Endothelial cell of umbilical vein (primary cell): ENCODE data around the gene ERCC1. TPM values are rescaled to one million over a fixed set of nuclear protein-coding genes. Genes with fewer than 3 reads are reported as not detected.

Experiments
- BruUV-seq: library from RNA; stranded (reverse); fragments of 400-500 nt; replicated peaks from 2 replicates; lab custom pipeline; 2021; lab: Mats Ljungman, UMichigan
- CTCF ChIA-PET: fragments of 300-600, 350-600 bp; sonication (Branson Sonifier 250); formaldehyde crosslinking; loops from one replicate; lab custom pipeline; 2021; ENCODE audit warnings: antibody characterized with exemption, inconsistent platforms; lab: Charles Lee
- POLR2A ChIA-PET: fragments of 300-600, 350-600 bp; sonication (Branson Sonifier 250); formaldehyde crosslinking; loops from one replicate; lab custom pipeline; 2021; ENCODE audit warnings: antibody characterized with exemption, inconsistent platforms; lab: Charles Lee
- DNase-seq: peaks from one replicate; pipeline ENCODE4 v3.0.0-alpha.2; 2011; ENCODE audit warnings: low read depth, low spot score
- FAIRE-seq: peaks from 2 replicates; lab custom pipeline; 2011; peaks lifted over from hg19 to GRCh38; lab: Jason Lieb, UNC
- H2AFZ ChIP-seq: 2 replicates; pipeline ENCODE4 v1.6.0; 2012; ENCODE audit warnings: low read depth, low read length, control low read depth, inconsistent platforms
- H3K27ac ChIP-seq: 2 replicates; pipeline ENCODE4 v1.5.1; 2011; ENCODE audit warnings: low read depth, mild to moderate bottlenecking, control low read depth, low read length, moderate library complexity; ENCODE audit not compliant: insufficient read depth
- H3K27me3 ChIP-seq, 2 experiments: 2 replicates each; pipeline versions ENCODE4 v1.6.0 to v1.6.1; 2011; ENCODE audit warnings: low read length in 2 of 2, mixed read lengths in 1 of 2; ENCODE audit not compliant: control insufficient read depth in 2 of 2, insufficient read depth in 2 of 2
- H3K36me3 ChIP-seq, 2 experiments: 2 replicates in 1 of 2; 3 replicates in 1 of 2; pipeline ENCODE4 v1.5.1; 2011; ENCODE audit warnings: low read length in 2 of 2, mild to moderate bottlenecking in 1 of 2, moderate library complexity in 1 of 2; ENCODE audit not compliant: control insufficient read depth in 2 of 2, insufficient read depth in 2 of 2; ENCODE audit errors: extremely low read depth in 1 of 2
- H3K4me1 ChIP-seq: 3 replicates; pipeline ENCODE4 v1.5.1; 2011; ENCODE audit warnings: mild to moderate bottlenecking, low read length; ENCODE audit not compliant: control insufficient read depth, insufficient read depth; ENCODE audit errors: extremely low read depth
- H3K4me2 ChIP-seq: 2 replicates; pipeline ENCODE4 v1.6.1; 2011; ENCODE audit warnings: low read length, control low read depth, mixed read lengths; ENCODE audit not compliant: insufficient read depth
- H3K4me3 ChIP-seq, 3 experiments: fragments of 200-600 bp in 1 of 3; sonication (generic), shearing (Covaris generic) in 1 of 3; replicated peaks in 1 of 3; 2 replicates each; pipeline ENCODE4 v1.5.1; 2011 to 2016; ENCODE audit warnings: control low read depth in 3 of 3, low read length in 3 of 3, mild to moderate bottlenecking in 2 of 3, inconsistent platforms in 1 of 3, low read depth in 1 of 3, moderate library complexity in 1 of 3; ENCODE audit not compliant: insufficient read depth in 1 of 3
- H3K79me2 ChIP-seq: 2 replicates; pipeline ENCODE4 v1.6.0; 2012; ENCODE audit warnings: low read length, inconsistent platforms; ENCODE audit not compliant: control insufficient read depth, insufficient read depth
- H3K9ac ChIP-seq: replicated peaks from 2 replicates; pipeline ENCODE3; 2011; ENCODE audit warnings: low read length, control low read depth; ENCODE audit not compliant: insufficient read depth; ENCODE audit errors: extremely low read depth
- H3K9me1 ChIP-seq: replicated peaks from 3 replicates; pipeline ENCODE4 v1.6.0; 2011; ENCODE audit warnings: mild to moderate bottlenecking, low read length; ENCODE audit not compliant: control insufficient read depth, insufficient read depth; ENCODE audit errors: extremely low read depth
- H3K9me3 ChIP-seq: replicated peaks from 2 replicates; pipeline ENCODE4 v1.5.1; 2012; ENCODE audit warnings: low read length, inconsistent platforms; ENCODE audit not compliant: control insufficient read depth, insufficient read depth
- H4K20me1 ChIP-seq: replicated peaks from 2 replicates; pipeline ENCODE3; 2011; ENCODE audit warnings: mild to moderate bottlenecking, low read length; ENCODE audit not compliant: control insufficient read depth, insufficient read depth; ENCODE audit errors: extremely low read depth
- CTCF ChIP-seq, 2 donors: IDR thresholded peaks; 1 replicate in 1 of 2; 2 replicates in 1 of 2; pipeline ENCODE4 v1.5.1; 2011; ENCODE audit warnings: low read length in 2 of 2, mild to moderate bottlenecking in 2 of 2, moderate library complexity in 2 of 2, control low read depth in 1 of 2, inconsistent platforms in 1 of 2, low read depth in 1 of 2; ENCODE audit not compliant: insufficient read depth in 1 of 2; ENCODE audit errors: extremely low read depth in 1 of 2
- EZH2 ChIP-seq: IDR thresholded peaks from 2 replicates; pipeline ENCODE4 v1.6.1; 2012; ENCODE audit warnings: borderline replicate concordance, low read depth, mild to moderate bottlenecking, moderate library complexity, low read length, inconsistent platforms; ENCODE audit not compliant: severe bottlenecking
- FOS ChIP-seq: IDR thresholded peaks from 2 replicates; pipeline ENCODE4 v1.6.1; 2011; ENCODE audit warnings: mild to moderate bottlenecking, low read length, moderate library complexity, borderline replicate concordance; ENCODE audit not compliant: insufficient read depth
- GATA2 ChIP-seq: IDR thresholded peaks from 2 replicates; pipeline ENCODE4 v1.7.0; 2011; ENCODE audit warnings: low read depth, mild to moderate bottlenecking, moderate library complexity, mixed read lengths, low read length; ENCODE audit not compliant: insufficient read length, insufficient read depth
- JUN ChIP-seq: IDR thresholded peaks from 2 replicates; pipeline ENCODE4 v1.6.1; 2011; ENCODE audit warnings: borderline replicate concordance, low read depth; ENCODE audit not compliant: insufficient read length, insufficient read depth
- MAX ChIP-seq: IDR thresholded peaks from 2 replicates; pipeline ENCODE4 v1.6.1; 2011; ENCODE audit not compliant: insufficient read depth, insufficient read length
- MYC ChIP-seq: IDR thresholded peaks from one replicate; pipeline ENCODE4 v1.6.1; 2011; ENCODE audit warnings: mild to moderate bottlenecking, low read depth, low read length
- POLR2A ChIP-seq: IDR thresholded peaks from 2 replicates; pipeline ENCODE4 v1.6.1; 2012; ENCODE audit warnings: low read depth, mild to moderate bottlenecking, control low read depth, low read length
- POLR2AphosphoS5 ChIP-seq: IDR thresholded peaks from 2 replicates; pipeline ENCODE4 v1.6.1; 2012; ENCODE audit warnings: low read depth, mild to moderate bottlenecking, control low read depth, low read length, moderate library complexity; ENCODE audit not compliant: insufficient read depth
- dilution Hi-C: fragments of 300-500 bp; cut with MboI; formaldehyde crosslinking; loops from one replicate; pipeline ENCODE4 v1.15.0; 2019; ENCODE audit warnings: low sequenced_read_pairs; ENCODE audit not compliant: extremely low pct_ligation_motif_present
- intact Hi-C: fragments of 100-400 bp; cut with micrococcal nuclease; formaldehyde crosslinking; loops from one replicate; pipeline ENCODE4 v1.10.0; 2022
- polyA plus RNA-seq, 4 experiments: library from polyadenylated mRNA; depleted of rRNA in 3 of 4; stranded (reverse) in 3 of 4; unstranded in 1 of 4; fragments of >200 nt; gene quantifications; 2 replicates each; pipeline versions ENCODE4 v1.2.1 to v1.2.3, GENCODE V29; 2011 to 2012; ENCODE audit warnings: missing spikeins in 1 of 4
- total RNA-seq: library from RNA; stranded (reverse); gene quantifications from 2 replicates; pipeline ENCODE4 v1.2.3, GENCODE V29; 2021

Gene ERCC1
- total and polyA plus RNA-seq, 2 donors (not counting 3 experiments of a cell fraction or from before 2014, with no cell fraction given) = 81.8 to 126 TPM

GRCh38 chr19:45457776-45458175 is 34.1 kb upstream of the ERCC1 start:
- Histone ChIP-seq H3K27me3 (no peaks in the 10 kb centered on the region), H3K36me3 (no peaks in the 10 kb centered on the region), H4K20me1 (no peaks in the 10 kb centered on the region), H3K4me3 (no peak overlapping the region), H2AFZ (no peak overlapping the region), H3K4me1 (peaks cover 12% of the 10 kb centered on the region), H3K4me2 (no peak overlapping the region), H3K79me2 (no peaks in the 10 kb centered on the region), H3K9me1 (no peaks in the 10 kb centered on the region), H3K9ac (no peak overlapping the region), H3K27ac (no peak overlapping the region), H3K9me3 (no peaks in the 10 kb centered on the region)
- intact Hi-C loops = no loop called here
- ChIA-PET CTCF (interaction anchor here (7.3 kb wide), 1 partner anchor 18 kb away, joined by 58 read pairs; no protein-coding TSS in a partner anchor), POLR2A (interaction anchor here (1.9 kb wide), 1 partner anchor 10 kb away, joined by 6 read pairs; the partner anchor contains the start of gene FOSB)
- FAIRE-seq (no peak), DNase-seq (no peak)
- BruUV-seq = no TSS peak
- TF ChIP-seq JUN = no peak
- TF ChIP-seq GATA2 = no peak
- TF ChIP-seq FOS = no peak
- TF ChIP-seq EZH2 = no peak
- TF ChIP-seq MYC = no peak
- TF ChIP-seq MAX = no peak
- no peak for TF ChIP-seq CTCF (IDR thresholded peaks at IDR 0.05; ENCODE audit: extremely low read depth in 1 of 2, insufficient read depth in 1 of 2, low read depth in 1 of 2, low read length in 2 of 2)
- TF ChIP-seq POLR2A = no peak
- no peak for TF ChIP-seq POLR2AphosphoS5
- dilution Hi-C loops = no loop called here
